GM23338 (cell line): Measurements from ENCODE around the gene TUFT1. TPM values are rescaled to one million over a fixed set of nuclear protein-coding genes. Genes with fewer than 3 reads are reported as not detected.

ENCODE experiments used
- ATAC-seq: fragments of 200-7000 bp; cut with Tn5 transposase; 3 replicates; pipeline ENCODE4 v1.9.1; 2020
- DNase-seq: peaks from one replicate; pipeline ENCODE4 v3.0.0-alpha.2; 2015; ENCODE audit warnings: low spot score
- H2AFZ ChIP-seq: fragments of 200-600 bp; sonication (generic); 2 replicates; pipeline ENCODE4 v1.8.0; 2016; ENCODE audit warnings: antibody characterized with exemption, mild to moderate bottlenecking, moderate library complexity
- H3F3A ChIP-seq: fragments of 200-600 bp; sonication (generic); replicated peaks from 2 replicates; pipeline ENCODE4 v1.8.0; 2017; ENCODE audit warnings: antibody characterized with exemption, mixed run types, low read depth
- H3K27ac ChIP-seq: fragments of 200-600 bp; sonication (generic); 2 replicates; pipeline ENCODE4 v1.6.1; 2016; ENCODE audit warnings: low read depth
- H3K27me3 ChIP-seq: fragments of 200-600 bp; sonication (generic); 2 replicates; pipeline ENCODE4 v1.8.0; 2016; ENCODE audit warnings: mild to moderate bottlenecking, mixed run types, moderate library complexity; ENCODE audit not compliant: insufficient read depth
- H3K36me3 ChIP-seq: fragments of 200-600 bp; sonication (generic); 2 replicates; pipeline ENCODE4 v1.8.0; 2016; ENCODE audit warnings: mild to moderate bottlenecking; ENCODE audit not compliant: insufficient read depth
- H3K4me1 ChIP-seq: fragments of 200-600 bp; sonication (generic); 2 replicates; pipeline ENCODE4 v1.8.0; 2016; ENCODE audit warnings: mild to moderate bottlenecking, moderate library complexity; ENCODE audit not compliant: insufficient read depth
- H3K4me2 ChIP-seq: fragments of 200-600 bp; sonication (generic); 2 replicates; pipeline ENCODE4 v1.7.1; 2017; ENCODE audit warnings: mixed run types
- H3K4me3 ChIP-seq: fragments of 200-600 bp; sonication (generic); 2 replicates; pipeline ENCODE4 v1.6.1; 2016; ENCODE audit warnings: mixed run types
- H3K79me2 ChIP-seq: fragments of 200-600 bp; sonication (generic); replicated peaks from 2 replicates; pipeline ENCODE4 v1.8.0; 2017; ENCODE audit warnings: mild to moderate bottlenecking; ENCODE audit not compliant: insufficient read depth
- H3K9me2 ChIP-seq: fragments of 200-600 bp; sonication (generic); 2 replicates; pipeline ENCODE4 v1.8.0; 2017; ENCODE audit not compliant: insufficient read depth
- H4K20me1 ChIP-seq: fragments of 200-600 bp; sonication (generic); replicated peaks from 2 replicates; pipeline ENCODE4 v1.8.0; 2017; ENCODE audit warnings: mild to moderate bottlenecking; ENCODE audit not compliant: insufficient read depth
- H3K27ac Mint-ChIP-seq: 2 replicates; pipeline ENCODE4 v1.8.0; 2020; ENCODE audit warnings: inconsistent platforms, mild to moderate bottlenecking, moderate library complexity, mixed read lengths
- H3K27me3 Mint-ChIP-seq: 3 replicates; pipeline ENCODE4 v1.8.0; 2022; ENCODE audit warnings: low read depth, mild to moderate bottlenecking, moderate library complexity, mixed read lengths, inconsistent platforms; ENCODE audit not compliant: insufficient read depth, poor library complexity
- H3K36me3 Mint-ChIP-seq: 3 replicates; pipeline ENCODE4 v1.8.0; 2021; ENCODE audit warnings: low read depth, mild to moderate bottlenecking, inconsistent platforms, moderate library complexity, mixed read lengths
- H3K4me1 Mint-ChIP-seq: 3 replicates; pipeline ENCODE4 v1.8.0; 2020; ENCODE audit warnings: mild to moderate bottlenecking, inconsistent platforms, mixed read lengths
- H3K4me3 Mint-ChIP-seq: 3 replicates; pipeline ENCODE4 v1.8.0; 2021; ENCODE audit warnings: moderate library complexity, mild to moderate bottlenecking, inconsistent platforms, mixed read lengths
- H3K9me3 Mint-ChIP-seq: 3 replicates; pipeline ENCODE4 v1.8.0; 2020; ENCODE audit warnings: moderate library complexity, mild to moderate bottlenecking, inconsistent platforms, mixed read lengths
- CREB1 ChIP-seq: fragments of 250-450 bp; sonication (Bioruptor Pico); IDR thresholded peaks from 2 replicates; pipeline ENCODE4 v1.5.0; 2020; ENCODE audit warnings: low read depth, mild to moderate bottlenecking, moderate library complexity
- ETS1 ChIP-seq: IDR thresholded peaks from 2 replicates; pipeline ENCODE4 v1.6.1; 2016; ENCODE audit warnings: antibody characterized with exemption
- JUNB ChIP-seq: IDR thresholded peaks from one replicate; pipeline ENCODE4 v1.6.1; 2016; ENCODE audit warnings: antibody characterized with exemption; ENCODE audit not compliant: unreplicated experiment
- NANOG ChIP-seq: IDR thresholded peaks from 2 replicates; pipeline ENCODE4 v1.6.1; 2016; ENCODE audit warnings: antibody characterized with exemption, borderline replicate concordance
- REST ChIP-seq: IDR thresholded peaks from one replicate; pipeline ENCODE4 v1.6.1; 2018; ENCODE audit warnings: antibody characterized with exemption; ENCODE audit not compliant: unreplicated experiment
- STAT1 ChIP-seq: IDR thresholded peaks from one replicate; pipeline ENCODE4 v1.6.1; 2016; ENCODE audit warnings: antibody characterized with exemption; ENCODE audit not compliant: unreplicated experiment
- ZNF114 ChIP-seq: fragments of 250-450 bp; sonication (Bioruptor Pico); IDR thresholded peaks from 2 replicates; pipeline ENCODE4 v1.5.0; 2020; ENCODE audit warnings: mild to moderate bottlenecking, moderate library complexity
- ZNF331 ChIP-seq: fragments of 250-450 bp; sonication (Bioruptor Pico); IDR thresholded peaks from 2 replicates; pipeline ENCODE4 v1.5.0; 2020; ENCODE audit warnings: low read depth, mild to moderate bottlenecking, moderate library complexity
- polyA plus RNA-seq: library from polyadenylated mRNA; unstranded; fragments of >200 nt; fragmentation: Nextera tagmentation; extraction: Ambion mirVana; gene quantifications from 2 replicates; pipeline ENCODE4 v1.2.1, GENCODE V29; 2016
- total RNA-seq: library from RNA; depleted of rRNA; stranded (reverse); fragments of >200 nt; shearing (Covaris generic); gene quantifications from 2 replicates; pipeline ENCODE4 v1.2.3, GENCODE V29; 2014
- TF ChIP-seq, protein P1 (sequence below), 2 experiments: fragments of 200-600 bp in 1 of 2; sonication (generic) in 1 of 2; conservative IDR thresholded peaks; 2 replicates each; pipeline versions ENCODE4 v1.5.1 to v1.6.1; 2016 to 2017; ENCODE audit warnings: antibody characterized with exemption in 2 of 2, low read depth in 2 of 2, mild to moderate bottlenecking in 2 of 2, moderate library complexity in 1 of 2

The TUFT1 gene
- total and polyA plus RNA-seq, 2 experiments from 2014 or later, result 6.0 to 11.9 TPM

DNA sequence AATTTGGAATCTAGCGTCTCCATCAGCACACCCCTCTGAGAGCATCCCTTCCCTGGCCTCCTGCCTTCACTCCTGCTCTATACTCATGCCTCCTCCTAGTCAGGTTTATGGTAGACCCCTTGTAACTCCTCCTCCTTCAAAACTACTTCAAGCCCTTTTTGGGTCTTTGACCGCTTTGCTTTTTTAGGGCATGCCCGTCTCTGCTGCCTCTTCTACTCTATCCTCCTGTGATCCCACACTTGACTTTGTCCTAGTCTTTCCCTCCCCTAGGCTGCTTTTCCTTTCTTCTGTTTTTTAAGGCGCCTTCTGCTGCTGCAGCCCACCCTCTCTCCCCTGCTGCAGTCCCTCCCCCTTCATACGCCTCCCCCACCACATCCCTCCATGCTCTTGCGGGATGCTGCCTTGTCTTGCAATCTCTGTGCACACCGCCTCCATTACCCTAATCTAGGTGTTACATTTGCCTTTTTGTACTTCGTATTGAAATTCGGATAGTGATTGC, 73.2 kb downstream of the TUFT1 start (continued):
- TF ChIP-seq REST (no peak), JUNB (no peak)

GRCh38 chr1:151615711-151616504, 75.8 kb downstream of the TUFT1 start:
- Histone ChIP-seq H3K36me3 (0 out of 2 replicates have a peak, but pooled peaks cover 3% of the 10 kb centered on the region), H3K27ac (no peak overlapping the region), H2AFZ (no peak overlapping the region), H3K4me2 (no peak overlapping the region), H4K20me1 (peaks cover 21% of the 10 kb centered on the region), H3F3A (no peaks in the 10 kb centered on the region), H3K27me3 (no peaks in the 10 kb centered on the region), H3K4me3 (no peak overlapping the region), H3K4me1 (peaks cover 9% of the 10 kb centered on the region), H3K79me2 (peaks cover 84% of the 10 kb centered on the region), H3K9me2 (no peaks in the 10 kb centered on the region)
- ATAC-seq (no peak), DNase-seq (no peak)
- H3K9me3 Mint-ChIP-seq, result no peaks in the 10 kb centered on the region
- peaks cover 3% of the 10 kb centered on the region for H3K27me3 Mint-ChIP-seq
- H3K4me1 Mint-ChIP-seq, result peaks cover 25% of the 10 kb centered on the region
- H3K27ac Mint-ChIP-seq, result no peak overlapping the region
- H3K36me3 Mint-ChIP-seq, result no peaks in the 10 kb centered on the region; the same call in 2 of the 3 replicates
- no peak overlapping the region; the same call in 2 of the 3 replicates for H3K4me3 Mint-ChIP-seq
- TF ChIP-seq ZNF331 (CRISPR knock-in tag) (no peak), CREB1 (CRISPR knock-in tag) (no peak), ZNF114 (no peak), REST (no peak), ETS1 (no peak), STAT1 (no peak), NANOG (no peak)
- TF ChIP-seq, protein P1, sequence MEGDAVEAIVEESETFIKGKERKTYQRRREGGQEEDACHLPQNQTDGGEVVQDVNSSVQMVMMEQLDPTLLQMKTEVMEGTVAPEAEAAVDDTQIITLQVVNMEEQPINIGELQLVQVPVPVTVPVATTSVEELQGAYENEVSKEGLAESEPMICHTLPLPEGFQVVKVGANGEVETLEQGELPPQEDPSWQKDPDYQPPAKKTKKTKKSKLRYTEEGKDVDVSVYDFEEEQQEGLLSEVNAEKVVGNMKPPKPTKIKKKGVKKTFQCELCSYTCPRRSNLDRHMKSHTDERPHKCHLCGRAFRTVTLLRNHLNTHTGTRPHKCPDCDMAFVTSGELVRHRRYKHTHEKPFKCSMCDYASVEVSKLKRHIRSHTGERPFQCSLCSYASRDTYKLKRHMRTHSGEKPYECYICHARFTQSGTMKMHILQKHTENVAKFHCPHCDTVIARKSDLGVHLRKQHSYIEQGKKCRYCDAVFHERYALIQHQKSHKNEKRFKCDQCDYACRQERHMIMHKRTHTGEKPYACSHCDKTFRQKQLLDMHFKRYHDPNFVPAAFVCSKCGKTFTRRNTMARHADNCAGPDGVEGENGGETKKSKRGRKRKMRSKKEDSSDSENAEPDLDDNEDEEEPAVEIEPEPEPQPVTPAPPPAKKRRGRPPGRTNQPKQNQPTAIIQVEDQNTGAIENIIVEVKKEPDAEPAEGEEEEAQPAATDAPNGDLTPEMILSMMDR (conservative IDR thresholded peaks at IDR 0.05; ENCODE audit: low read depth in 2 of 2), result no peak
